ENCODE data around the gene NUP37. TPM values are rescaled to one million over a fixed set of nuclear protein-coding genes. Genes with fewer than 3 reads are reported as not detected.

NUP37 gene
- total RNA-seq: 10 to 100 TPM; 41.3 to 43.0 TPM

GRCh38 chr12:102119674-102120563, at the start of gene NUP37, which contains the start of gene PARPBP:
TSS of gene NUP37 (minus strand) at chr12:102120114. CDS start at chr12:102118518, 1,596 bp downstream.
TSS of gene PARPBP (plus strand) at chr12:102120183. CDS start at chr12:102123889, 3,706 bp downstream.

GRCh38 chr12:102061560-102062418, 58.1 kb downstream of the NUP37 start, which contains the start of gene WASHC3:
TSS of gene WASHC3 (minus strand) at chr12:102061991. CDS start at chr12:102061962, 29 bp downstream.

Other genes starting within 250 kb of the NUP37 start
- 1 to 10 TPM; 1.7 to 2.3 TPM for gene DRAM1, start 242.5 kb downstream of the NUP37 start, total RNA-seq
- 10 to 100 TPM; 54.8 to 57.6 TPM for gene WASHC3, start 58.1 kb downstream of the NUP37 start, total RNA-seq
- gene PARPBP, start 69 bp upstream of the NUP37 start, total RNA-seq: 10 to 100 TPM; 16.2 to 18.9 TPM
- under 1 TPM in 1 of 2 experiments, not detected in 1; 0.28 TPM for gene PMCH, start 77.7 kb upstream of the NUP37 start, total RNA-seq

Data from activated naive CD4-positive, alpha-beta T cell treated with anti-CD3 and anti-CD28 coated beads, Interleukin-2, amount 10 ng/mL, durations not matched to agents 5 hours and 36 hours (primary cell).